MG63 (cell line): ENCODE data around the gene TGM2. TPM values are rescaled to one million over a fixed set of nuclear protein-coding genes. Genes with fewer than 3 reads are reported as not detected.

ENCODE experiments used
- DNase-seq: peaks from one replicate; pipeline ENCODE4 v3.0.0-alpha.2; 2020
- H3K27me3 ChIP-seq: fragments of 250-450 bp; sonication (Bioruptor Pico); 2 replicates; pipeline ENCODE4 v1.5.1; 2020; ENCODE audit warnings: mild to moderate bottlenecking, moderate library complexity
- H3K36me3 ChIP-seq: fragments of 250-450 bp; sonication (Bioruptor Pico); 2 replicates; pipeline ENCODE4 v1.5.1; 2020; ENCODE audit warnings: mild to moderate bottlenecking, moderate library complexity
- H3K4me3 ChIP-seq: fragments of 250-450 bp; sonication (Bioruptor Pico); 2 replicates; pipeline ENCODE4 v1.5.1; 2020; ENCODE audit warnings: mild to moderate bottlenecking, moderate library complexity
- H3K9me3 ChIP-seq: fragments of 250-450 bp; sonication (Bioruptor Pico); 2 replicates; pipeline ENCODE4 v1.5.1; 2020; ENCODE audit warnings: mild to moderate bottlenecking, moderate library complexity
- total RNA-seq: library from RNA; depleted of rRNA; stranded (reverse); fragments of >200 nt; shearing (Covaris generic); gene quantifications from 2 replicates; pipeline ENCODE4 v1.2.3, GENCODE V29; 2014; ENCODE audit warnings: low replicate concordance

TGM2 gene
- total RNA-seq, 1 experiment from 2014 or later: 111 TPM

DNA sequence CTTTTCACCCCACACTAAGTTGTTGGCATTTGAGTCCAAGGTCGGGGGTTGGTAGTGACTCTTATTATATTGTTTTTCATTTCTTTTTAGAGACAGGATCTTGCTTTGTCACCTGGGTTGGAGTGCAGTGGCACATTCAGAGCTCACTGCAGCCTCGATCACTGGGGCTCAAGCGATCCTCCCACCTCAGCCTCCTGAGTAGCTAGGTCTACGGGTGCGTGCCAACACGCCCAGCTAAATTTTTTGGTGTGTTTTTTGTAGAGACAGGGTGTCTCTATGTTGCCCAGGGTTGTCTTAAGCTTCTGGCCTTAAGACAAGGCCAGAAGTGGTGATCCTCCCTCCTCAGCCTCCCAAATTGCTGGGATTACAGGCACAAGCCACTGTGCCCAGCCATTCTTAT is 25.1 kb upstream of the TGM2 start:
- Histone ChIP-seq H3K27me3 (no peaks in the 10 kb centered on the region), H3K9me3 (no peaks in the 10 kb centered on the region), H3K4me3 (no peak overlapping the region), H3K36me3 (no peaks in the 10 kb centered on the region)
- no peak for DNase-seq

- no peaks in the 10 kb centered on the region for H3K9me3 ChIP-seq
- no peaks in the 10 kb centered on the region for H3K27me3 ChIP-seq
- no peak overlapping the region for H3K4me3 ChIP-seq
- peak; percentile 36 for DNase-seq
- no peaks in the 10 kb centered on the region for H3K36me3 ChIP-seq
Measured at GRCh38 chr20:38187517-38187916, 22.4 kb upstream of the TGM2 start.

GRCh38 chr20:38186788-38187221 is 21.7 kb upstream of the TGM2 start:
- H3K4me3 ChIP-seq: no peak overlapping the region
- no peaks in the 10 kb centered on the region for H3K27me3 ChIP-seq
- H3K9me3 ChIP-seq: no peaks in the 10 kb centered on the region
- H3K36me3 ChIP-seq: no peaks in the 10 kb centered on the region
- DNase-seq: no peak

- H3K36me3 ChIP-seq: no peaks in the 10 kb centered on the region
- no peaks in the 10 kb centered on the region for H3K9me3 ChIP-seq
- no peak overlapping the region for H3K4me3 ChIP-seq
- DNase-seq: no peak
- no peaks in the 10 kb centered on the region for H3K27me3 ChIP-seq
Measured at GRCh38 chr20:38184101-38184500, 19.0 kb upstream of the TGM2 start.

DNA sequence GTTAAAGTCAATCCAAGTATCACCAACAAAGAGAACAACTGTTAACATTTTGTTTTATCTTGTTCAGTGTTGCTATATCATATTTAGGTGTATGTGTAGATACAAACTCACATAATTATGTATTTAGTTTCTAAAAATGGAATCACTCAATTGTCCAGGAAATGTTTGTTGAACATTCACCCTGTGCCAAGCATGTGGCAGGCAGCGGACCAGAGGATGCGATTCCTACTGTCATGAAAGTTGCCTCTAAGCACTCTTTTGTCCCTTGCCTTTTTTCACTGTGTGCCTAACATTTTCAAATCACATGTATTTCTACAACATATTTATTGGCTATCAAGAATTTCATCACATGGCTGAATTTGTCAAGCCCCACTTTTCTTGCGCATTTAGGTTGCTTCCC is 16.9 kb upstream of the TGM2 start:
- Histone ChIP-seq H3K4me3 (no peak overlapping the region), H3K27me3 (no peaks in the 10 kb centered on the region), H3K36me3 (no peaks in the 10 kb centered on the region), H3K9me3 (no peaks in the 10 kb centered on the region)
- DNase-seq: no peak

- no peak overlapping the region for H3K4me3 ChIP-seq
- peak; percentile 86 for DNase-seq
- no peaks in the 10 kb centered on the region for H3K9me3 ChIP-seq
- no peaks in the 10 kb centered on the region for H3K27me3 ChIP-seq
- no peaks in the 10 kb centered on the region for H3K36me3 ChIP-seq
Measured at GRCh38 chr20:38181207-38181801, 16.2 kb upstream of the TGM2 start.

DNA sequence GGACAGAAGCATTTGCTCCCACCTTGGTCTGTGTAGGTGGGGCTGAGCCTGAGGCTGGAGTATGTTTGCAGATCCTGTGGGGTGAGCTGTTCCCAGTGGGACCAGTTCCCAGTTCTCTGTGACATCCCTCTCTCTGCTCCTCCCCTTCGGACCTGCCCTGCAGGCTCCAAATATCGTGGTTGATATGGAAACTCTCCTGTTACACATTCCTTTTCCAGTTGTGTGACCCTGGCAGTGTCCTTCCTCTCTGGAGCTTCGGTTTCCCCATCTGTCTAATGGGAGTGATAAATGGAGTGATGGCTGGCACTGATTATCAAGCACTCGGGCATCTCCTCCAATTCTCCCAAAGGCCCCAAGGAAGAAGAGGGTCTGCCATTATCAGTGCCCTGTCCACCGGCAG is 15.7 kb upstream of the TGM2 start:
- Histone ChIP-seq H3K36me3 (no peaks in the 10 kb centered on the region), H3K27me3 (no peaks in the 10 kb centered on the region), H3K9me3 (no peaks in the 10 kb centered on the region), H3K4me3 (no peak overlapping the region)
- DNase-seq: peak; percentile 26

DNA sequence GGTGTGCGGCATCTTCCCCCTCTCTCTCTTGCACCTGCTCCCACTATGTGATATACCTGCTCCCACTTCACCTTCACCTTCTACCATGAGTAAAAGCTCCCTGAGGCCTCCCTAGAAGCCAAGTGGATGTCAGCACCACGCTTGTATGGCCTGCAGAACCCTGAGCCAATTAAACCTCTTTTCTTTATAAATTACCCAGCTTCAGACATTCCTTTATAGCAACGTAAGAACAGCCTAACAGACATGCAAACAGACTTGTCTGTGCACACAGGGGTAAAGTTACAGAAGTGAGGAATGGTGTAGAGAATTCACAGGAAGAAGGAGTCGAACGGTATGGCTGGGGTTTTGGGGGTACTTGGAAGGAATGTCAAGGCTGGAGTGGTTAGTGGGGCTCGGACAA is 14.8 kb upstream of the TGM2 start:
- Histone ChIP-seq H3K27me3 (no peaks in the 10 kb centered on the region), H3K9me3 (no peaks in the 10 kb centered on the region), H3K4me3 (no peak overlapping the region), H3K36me3 (no peaks in the 10 kb centered on the region)
- DNase-seq: no peak

- H3K36me3 ChIP-seq: no peaks in the 10 kb centered on the region
- no peaks in the 10 kb centered on the region for H3K27me3 ChIP-seq
- H3K4me3 ChIP-seq: no peak overlapping the region
- no peaks in the 10 kb centered on the region for H3K9me3 ChIP-seq
- no peak for DNase-seq
Measured at GRCh38 chr20:38178581-38178980, 13.5 kb upstream of the TGM2 start.

- no peaks in the 10 kb centered on the region for H3K36me3 ChIP-seq
- H3K9me3 ChIP-seq: no peaks in the 10 kb centered on the region
- no peak for DNase-seq
- H3K4me3 ChIP-seq: no peak overlapping the region
- H3K27me3 ChIP-seq: no peaks in the 10 kb centered on the region
Measured at GRCh38 chr20:38178065-38178491, 13.0 kb upstream of the TGM2 start.

- Histone ChIP-seq H3K9me3 (no peaks in the 10 kb centered on the region), H3K4me3 (no peak overlapping the region), H3K27me3 (no peaks in the 10 kb centered on the region), H3K36me3 (no peaks in the 10 kb centered on the region)
- DNase-seq: no peak
Measured at GRCh38 chr20:38177201-38177600, 12.1 kb upstream of the TGM2 start.

DNA sequence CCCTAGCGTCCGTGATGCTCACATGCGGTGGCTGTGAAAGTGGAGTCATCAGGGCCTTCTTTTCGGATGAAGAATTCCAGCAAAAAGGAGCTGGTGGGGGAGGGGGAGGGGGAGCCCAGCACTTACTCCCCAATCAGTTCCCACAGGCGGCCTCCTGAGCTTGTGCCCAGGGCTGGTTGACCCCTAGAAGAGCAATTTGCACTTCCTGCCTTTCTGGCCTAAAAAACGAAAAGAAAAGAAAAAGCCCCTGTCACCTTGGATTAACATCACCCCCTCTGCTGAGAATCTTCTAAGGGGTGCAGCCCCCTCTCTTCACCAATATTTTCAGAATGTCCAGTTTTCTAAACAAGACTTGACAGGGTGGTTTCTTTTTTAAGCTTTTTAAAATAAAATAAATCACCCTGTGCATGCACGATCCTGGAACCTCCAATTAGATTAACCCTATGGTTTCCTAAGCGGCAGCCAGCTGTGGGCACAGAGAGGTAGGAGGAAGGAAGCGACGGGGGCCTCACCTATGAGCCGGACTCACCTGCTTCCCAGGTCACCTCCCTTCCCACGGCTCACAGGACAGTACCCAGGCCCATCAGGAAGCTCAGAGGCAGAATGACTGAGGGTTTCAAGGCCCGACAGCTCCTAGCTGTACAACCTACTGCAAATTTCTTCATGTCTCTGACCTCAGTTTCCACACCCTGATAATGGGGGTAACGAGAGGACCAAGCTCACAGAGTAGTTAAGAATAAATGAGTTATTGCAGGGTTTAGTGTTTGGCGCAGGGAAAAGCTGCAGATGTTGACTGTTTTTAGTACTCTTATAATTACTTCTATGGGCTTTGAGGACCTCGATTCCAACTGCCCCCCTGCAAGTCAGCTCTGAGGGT is 10.5 kb upstream of the TGM2 start:
- H3K4me3 ChIP-seq: no peak overlapping the region
- no peaks in the 10 kb centered on the region for H3K27me3 ChIP-seq
- no peak for DNase-seq
- H3K9me3 ChIP-seq: no peaks in the 10 kb centered on the region
- H3K36me3 ChIP-seq: no peaks in the 10 kb centered on the region

GRCh38 chr20:38173237-38174156 is 8.4 kb upstream of the TGM2 start:
- H3K4me3 ChIP-seq: no peak overlapping the region
- DNase-seq: peak; percentile 98
- H3K9me3 ChIP-seq: no peaks in the 10 kb centered on the region
- H3K36me3 ChIP-seq: no peaks in the 10 kb centered on the region
- no peaks in the 10 kb centered on the region for H3K27me3 ChIP-seq

- Histone ChIP-seq H3K9me3 (no peaks in the 10 kb centered on the region), H3K27me3 (no peaks in the 10 kb centered on the region), H3K36me3 (no peaks in the 10 kb centered on the region), H3K4me3 (no peak overlapping the region)
- DNase-seq: no peak
Measured at GRCh38 chr20:38172408-38172807, 7.3 kb upstream of the TGM2 start.

GRCh38 chr20:38171675-38172043 is 6.6 kb upstream of the TGM2 start:
- H3K36me3 ChIP-seq: no peaks in the 10 kb centered on the region
- H3K27me3 ChIP-seq: no peaks in the 10 kb centered on the region
- DNase-seq: no peak
- no peak overlapping the region for H3K4me3 ChIP-seq
- H3K9me3 ChIP-seq: no peaks in the 10 kb centered on the region

GRCh38 chr20:38170826-38171674 is 6.0 kb upstream of the TGM2 start:
- peak; percentile 55 for DNase-seq
- Histone ChIP-seq H3K27me3 (no peaks in the 10 kb centered on the region), H3K4me3 (no peak overlapping the region), H3K9me3 (no peaks in the 10 kb centered on the region), H3K36me3 (no peaks in the 10 kb centered on the region)
